LNCAP (cell line): Measurements from ENCODE around the gene HYLS1.

ENCODE experiments used
- TF ChIP-seq, protein P1 (sequence below): fragments of 450-650 bp; IDR thresholded peaks from 2 replicates; pipeline ENCODE4 v1.5.1; 2017; ENCODE audit warnings: mild to moderate bottlenecking

The HYLS1 gene

DNA sequence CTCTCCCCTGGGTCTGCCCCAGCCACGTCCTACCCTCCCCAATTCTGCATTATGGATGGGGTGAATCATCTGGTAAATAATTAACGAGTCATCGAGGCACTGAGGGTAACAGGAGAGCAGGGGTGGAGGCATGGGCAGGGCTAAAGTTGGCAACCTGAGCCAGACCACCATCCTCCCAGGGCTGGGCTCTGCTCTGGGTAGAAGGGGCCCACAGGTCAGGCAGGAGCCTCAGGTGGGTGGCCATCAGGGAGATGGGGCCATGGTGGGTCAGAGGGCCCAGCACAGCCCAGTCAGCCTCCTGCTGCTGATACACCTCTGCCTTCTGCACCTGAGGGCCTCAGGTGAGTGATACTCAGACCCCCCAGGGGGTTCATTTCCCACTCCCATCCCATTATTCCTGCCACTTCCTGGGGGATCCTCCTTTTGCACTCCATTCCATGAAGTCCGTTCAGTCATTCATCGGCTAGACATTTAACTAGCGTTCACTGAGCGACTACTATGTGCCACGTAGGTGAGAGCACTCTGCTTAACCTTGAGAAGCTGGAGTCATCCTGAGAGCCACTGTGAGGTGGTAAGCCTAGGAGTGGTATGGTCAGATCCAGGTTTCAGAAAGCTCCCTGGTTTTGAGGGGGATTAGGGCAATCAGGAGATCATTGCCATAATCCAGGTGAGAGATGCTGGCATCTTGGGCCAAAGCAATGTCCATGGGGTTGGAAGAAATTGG, 58.5 kb downstream of the HYLS1 start, which contains the start of gene VSIG10L2:
VSIG10L2 (plus strand) TSS at position 248 of the 724 bp plus-strand sequence; CDS start at position 260, 12 bp downstream.
- TF ChIP-seq, protein P1, sequence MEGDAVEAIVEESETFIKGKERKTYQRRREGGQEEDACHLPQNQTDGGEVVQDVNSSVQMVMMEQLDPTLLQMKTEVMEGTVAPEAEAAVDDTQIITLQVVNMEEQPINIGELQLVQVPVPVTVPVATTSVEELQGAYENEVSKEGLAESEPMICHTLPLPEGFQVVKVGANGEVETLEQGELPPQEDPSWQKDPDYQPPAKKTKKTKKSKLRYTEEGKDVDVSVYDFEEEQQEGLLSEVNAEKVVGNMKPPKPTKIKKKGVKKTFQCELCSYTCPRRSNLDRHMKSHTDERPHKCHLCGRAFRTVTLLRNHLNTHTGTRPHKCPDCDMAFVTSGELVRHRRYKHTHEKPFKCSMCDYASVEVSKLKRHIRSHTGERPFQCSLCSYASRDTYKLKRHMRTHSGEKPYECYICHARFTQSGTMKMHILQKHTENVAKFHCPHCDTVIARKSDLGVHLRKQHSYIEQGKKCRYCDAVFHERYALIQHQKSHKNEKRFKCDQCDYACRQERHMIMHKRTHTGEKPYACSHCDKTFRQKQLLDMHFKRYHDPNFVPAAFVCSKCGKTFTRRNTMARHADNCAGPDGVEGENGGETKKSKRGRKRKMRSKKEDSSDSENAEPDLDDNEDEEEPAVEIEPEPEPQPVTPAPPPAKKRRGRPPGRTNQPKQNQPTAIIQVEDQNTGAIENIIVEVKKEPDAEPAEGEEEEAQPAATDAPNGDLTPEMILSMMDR: no peak

DNA sequence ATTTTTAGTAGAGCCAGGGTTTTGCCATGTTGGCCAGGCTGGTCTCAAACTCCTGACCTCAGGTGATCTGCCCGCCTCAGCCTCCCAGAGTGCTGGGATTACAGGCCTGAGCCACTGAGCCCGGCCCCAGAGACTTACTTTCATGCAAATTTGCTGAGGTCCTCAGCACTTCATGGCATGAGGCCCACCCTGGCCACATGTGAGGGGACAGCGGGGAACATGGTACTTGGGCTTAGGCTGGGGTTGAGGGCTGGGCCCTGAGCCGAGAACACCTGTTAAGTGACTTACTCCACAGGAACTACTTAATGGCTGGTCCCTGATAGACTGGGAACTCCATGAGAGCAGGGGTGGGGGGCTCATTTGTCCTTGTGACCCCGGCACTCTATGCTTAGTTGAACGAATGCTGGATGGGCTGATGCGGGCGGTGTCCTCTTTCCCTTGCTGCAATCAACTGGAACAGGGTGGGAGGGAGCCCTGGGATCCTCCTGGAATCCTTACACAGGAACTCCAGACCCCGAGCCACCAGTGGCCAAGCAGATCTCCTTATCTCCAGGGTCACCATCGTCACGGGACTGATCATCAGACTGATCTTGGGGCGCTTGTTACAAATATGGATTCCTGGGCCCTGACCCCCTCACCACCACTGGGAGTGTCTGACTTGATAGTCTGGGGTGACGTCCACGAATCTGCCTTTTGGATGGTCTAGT, 59.4 kb downstream of the HYLS1 start:
- TF ChIP-seq, protein P1: no peak

DNA sequence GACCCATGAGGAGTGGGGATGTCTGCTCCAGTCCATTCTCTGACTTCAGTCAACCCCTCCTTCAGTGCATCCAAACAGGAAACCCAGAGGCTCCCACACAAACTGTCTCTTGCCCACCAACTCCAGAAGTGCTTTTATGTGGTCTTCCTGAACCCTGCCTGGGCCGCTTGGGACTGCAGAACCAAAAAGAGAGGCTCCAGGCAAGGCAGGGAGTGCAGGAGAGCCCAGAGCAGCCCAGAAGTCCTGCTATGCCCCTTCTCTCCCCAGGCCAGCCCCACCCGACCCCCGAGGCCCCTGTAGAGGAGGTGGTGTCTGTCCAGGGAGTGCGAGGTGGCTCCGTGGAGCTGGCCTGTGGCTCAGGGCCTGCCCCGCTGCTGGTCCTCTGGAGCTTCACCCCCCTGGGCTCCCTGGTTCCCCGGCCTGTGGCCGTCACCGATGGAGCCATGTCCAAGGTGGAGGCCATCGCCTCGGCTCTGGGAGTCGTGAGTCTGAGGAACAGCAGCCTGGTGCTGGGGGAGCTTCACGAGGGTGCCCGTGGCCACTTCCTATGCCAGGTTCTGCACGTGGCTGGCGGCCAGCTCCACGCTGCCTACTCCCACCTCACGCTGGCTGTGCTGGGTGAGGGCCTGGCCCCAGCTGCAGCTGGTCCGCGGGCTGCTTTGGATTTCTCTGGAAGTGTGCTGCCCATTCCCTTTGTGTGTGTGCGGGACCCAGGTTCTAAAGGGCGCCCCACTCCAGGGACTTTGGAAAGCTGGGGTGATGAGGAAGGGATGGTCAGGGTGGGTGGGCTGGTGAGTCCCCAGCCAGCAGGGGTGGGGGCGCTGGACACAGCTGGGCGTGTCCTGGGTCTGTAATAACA, 60.2 kb downstream of the HYLS1 start:
- TF ChIP-seq, protein P1: no peak

DNA sequence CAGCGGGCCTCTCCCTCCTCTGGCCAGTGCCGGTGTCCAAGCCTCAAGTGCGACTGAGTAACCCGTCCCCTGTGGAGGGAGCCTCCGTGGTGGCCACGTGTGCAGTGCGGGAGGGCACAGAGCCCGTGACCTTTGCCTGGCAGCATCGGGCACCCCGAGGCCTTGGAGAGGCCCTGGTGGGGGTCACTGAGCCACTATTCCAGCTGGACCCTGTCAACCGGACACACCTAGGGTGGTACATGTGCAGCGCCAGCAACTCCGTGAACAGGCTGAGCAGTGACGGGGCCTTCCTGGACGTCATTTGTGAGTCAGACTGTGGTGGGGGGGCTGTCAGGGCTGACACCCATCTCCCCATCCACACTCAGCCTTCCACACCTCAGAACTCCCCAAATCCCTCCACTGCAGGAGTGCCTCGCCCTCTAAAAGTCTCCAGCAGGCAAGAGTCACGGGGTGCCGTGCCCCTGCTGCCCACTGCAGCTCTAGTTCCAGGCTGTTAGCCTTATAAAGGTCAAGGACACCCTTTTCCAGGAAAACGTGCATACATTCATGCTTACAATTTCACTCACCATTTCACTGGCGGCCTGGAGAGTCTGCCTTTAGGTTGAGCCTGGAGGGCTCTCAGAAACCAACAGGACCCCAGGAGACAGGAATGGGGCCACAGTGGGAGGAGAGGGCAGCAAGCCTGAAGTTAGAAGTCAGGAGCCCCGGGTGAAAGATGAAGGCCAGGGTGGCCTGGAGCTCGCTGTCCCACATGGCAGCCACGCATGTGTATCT, 61.0 kb downstream of the HYLS1 start:
- TF ChIP-seq, protein P1: no peak

DNA sequence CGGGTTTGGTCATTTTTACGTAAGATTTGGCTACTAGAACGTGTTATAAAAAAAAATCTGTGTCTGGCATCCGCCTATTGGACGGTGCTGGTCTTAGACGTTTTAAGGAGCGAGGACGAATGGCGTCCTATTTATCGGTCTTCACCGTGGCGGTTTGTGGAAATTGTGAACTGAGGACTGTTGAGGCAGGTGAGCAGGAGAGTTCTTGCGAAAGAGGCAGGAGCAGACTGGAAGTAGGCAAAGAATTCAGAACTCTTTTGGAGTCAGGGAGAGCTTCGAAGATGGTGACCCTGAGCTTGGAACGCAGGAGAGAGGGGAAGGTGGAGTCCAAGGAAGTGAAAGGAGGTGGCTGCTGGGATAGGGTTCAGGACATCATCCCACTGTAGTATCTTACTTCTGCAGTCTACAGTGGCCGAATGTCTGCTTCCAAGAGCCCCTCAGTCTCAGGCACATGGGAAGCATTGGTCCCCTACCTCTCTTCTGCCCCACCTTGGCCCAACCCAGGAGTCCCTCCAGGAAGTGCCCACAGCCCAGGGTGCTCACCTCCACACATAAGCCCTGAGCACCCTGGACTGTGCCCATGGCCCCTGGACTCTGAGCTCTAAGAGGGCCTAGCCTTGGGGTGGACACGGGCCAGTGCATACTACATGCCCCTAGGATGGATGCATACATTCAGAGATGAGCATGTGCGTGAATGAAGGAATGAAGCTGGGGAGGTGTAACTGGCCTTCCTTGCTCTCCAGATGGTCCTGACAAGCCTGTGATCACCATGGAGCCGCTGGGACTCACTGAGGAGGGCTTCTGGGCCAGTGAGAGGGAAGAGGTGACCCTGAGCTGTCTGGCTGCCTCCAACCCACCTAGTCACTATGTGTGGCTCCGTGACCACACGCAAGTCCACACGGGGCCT, 62.1 kb downstream of the HYLS1 start:
- TF ChIP-seq, protein P1: no peak

DNA sequence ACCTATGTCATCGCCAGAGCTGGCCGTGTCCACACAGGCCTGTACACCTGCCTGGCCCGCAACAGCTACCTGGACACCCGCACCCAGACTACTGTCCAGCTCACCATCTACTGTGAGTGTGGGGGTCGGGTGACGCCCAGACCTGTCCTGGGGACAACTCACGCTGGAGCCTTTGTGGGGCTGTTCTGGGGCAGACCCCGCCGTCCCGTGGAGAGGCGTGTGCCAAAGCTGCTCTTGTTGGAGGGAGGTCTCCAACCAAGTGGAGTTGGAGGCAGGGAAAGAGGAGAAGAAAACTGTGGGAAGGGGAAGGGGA, 62.7 kb downstream of the HYLS1 start:
- TF ChIP-seq, protein P1: no peak
